ENCODE results near the gene CYP1A1.

- TF ChIP-seq POLR2AphosphoS5 (IDR thresholded peaks at IDR 0.05; ENCODE audit: low read depth, low read length) (no peak), TAF1 (IDR thresholded peaks at IDR 0.05; ENCODE audit: borderline replicate concordance, low read depth, low read length) (no peak), POLR2A (IDR thresholded peaks at IDR 0.05; ENCODE audit: low read depth, low read length) (no peak)
These were observed 25.4 kb upstream of the CYP1A1 start for GRCh38 chr15:74750751-74751150.

Measured in GM12892 (cell line).